ENCODE data around the gene LHX8.

Gene LHX8

DNA sequence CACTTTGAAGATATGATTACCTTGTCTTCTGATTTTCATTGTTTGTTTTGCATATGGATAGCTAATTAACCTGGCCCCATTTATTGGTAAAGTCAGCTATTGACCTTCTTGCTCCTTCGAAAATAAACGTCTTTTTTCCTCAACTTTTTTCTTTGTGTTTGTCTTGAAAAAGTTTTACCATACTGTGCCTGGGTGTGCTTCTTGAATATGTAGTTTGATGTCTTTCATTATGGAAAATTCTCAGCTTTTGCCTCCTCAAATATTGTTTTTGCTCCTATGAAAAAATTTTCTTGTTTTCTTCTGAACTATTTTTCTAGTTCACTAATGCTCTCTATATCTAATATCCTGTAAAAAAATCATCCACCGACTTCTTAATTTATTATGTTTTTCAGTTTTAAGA lies 25.0 kb downstream of the LHX8 start:
- Histone ChIP-seq H3F3A (ENCODE audit: insufficient read depth) (no peaks in the 10 kb centered on the region), H2AFZ (ENCODE audit: low read depth, low read length, severe bottlenecking) (no peak overlapping the region), H3K36me3 (ENCODE audit: low read length) (no peaks in the 10 kb centered on the region), H3K79me2 (ENCODE audit: insufficient read depth, low read length) (no peaks in the 10 kb centered on the region), H3K4me3 (ENCODE audit: insufficient read depth, low read length, poor library complexity, severe bottlenecking) (no peak overlapping the region), H3K27me3 (ENCODE audit: low read length) (no peaks in the 10 kb centered on the region), H4K20me1 (ENCODE audit: low read depth, low read length) (no peaks in the 10 kb centered on the region), H3K9me2 (replicated peaks; ENCODE audit: insufficient read depth, low read length) (no peaks in the 10 kb centered on the region), H3K9ac (ENCODE audit: low read length) (no peak overlapping the region), H3K4me2 (ENCODE audit: low read depth, low read length, poor library complexity, severe bottlenecking) (no peak overlapping the region), H3K9me3 (ENCODE audit: insufficient read depth, low read length) (no peaks in the 10 kb centered on the region), H3K27ac (ENCODE audit: low read depth, low read length) (no peak overlapping the region)
- TF ChIP-seq, protein P1, sequence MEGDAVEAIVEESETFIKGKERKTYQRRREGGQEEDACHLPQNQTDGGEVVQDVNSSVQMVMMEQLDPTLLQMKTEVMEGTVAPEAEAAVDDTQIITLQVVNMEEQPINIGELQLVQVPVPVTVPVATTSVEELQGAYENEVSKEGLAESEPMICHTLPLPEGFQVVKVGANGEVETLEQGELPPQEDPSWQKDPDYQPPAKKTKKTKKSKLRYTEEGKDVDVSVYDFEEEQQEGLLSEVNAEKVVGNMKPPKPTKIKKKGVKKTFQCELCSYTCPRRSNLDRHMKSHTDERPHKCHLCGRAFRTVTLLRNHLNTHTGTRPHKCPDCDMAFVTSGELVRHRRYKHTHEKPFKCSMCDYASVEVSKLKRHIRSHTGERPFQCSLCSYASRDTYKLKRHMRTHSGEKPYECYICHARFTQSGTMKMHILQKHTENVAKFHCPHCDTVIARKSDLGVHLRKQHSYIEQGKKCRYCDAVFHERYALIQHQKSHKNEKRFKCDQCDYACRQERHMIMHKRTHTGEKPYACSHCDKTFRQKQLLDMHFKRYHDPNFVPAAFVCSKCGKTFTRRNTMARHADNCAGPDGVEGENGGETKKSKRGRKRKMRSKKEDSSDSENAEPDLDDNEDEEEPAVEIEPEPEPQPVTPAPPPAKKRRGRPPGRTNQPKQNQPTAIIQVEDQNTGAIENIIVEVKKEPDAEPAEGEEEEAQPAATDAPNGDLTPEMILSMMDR (IDR thresholded peaks at IDR 0.05; ENCODE audit: insufficient read depth, low read length, poor library complexity, severe bottlenecking) = no peak

DNA sequence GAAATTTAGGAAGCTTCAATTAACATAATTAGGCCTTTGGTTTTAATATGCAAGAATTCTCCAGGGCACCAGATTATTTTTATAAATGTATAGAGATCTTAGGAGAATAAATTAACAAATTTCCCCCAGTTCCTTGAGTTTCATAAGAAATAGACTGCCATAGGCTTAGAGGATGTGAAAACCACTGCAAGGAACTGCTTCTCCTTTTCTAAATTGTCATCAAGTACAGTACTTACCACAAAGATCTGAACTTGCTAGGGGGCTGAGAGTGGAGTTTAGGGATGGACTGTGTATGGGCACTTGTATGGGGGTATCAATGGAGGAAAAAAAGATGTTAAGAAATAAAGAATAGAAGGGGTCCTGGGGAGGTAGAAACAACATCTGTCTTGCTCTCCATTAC lies 31.1 kb downstream of the LHX8 start:
- Histone ChIP-seq H3K27ac (ENCODE audit: low read depth, low read length) (no peak overlapping the region), H3K4me3 (ENCODE audit: insufficient read depth, low read length, poor library complexity, severe bottlenecking) (no peak overlapping the region), H3K36me3 (ENCODE audit: low read length) (no peaks in the 10 kb centered on the region), H3K9ac (ENCODE audit: low read length) (no peak overlapping the region), H4K20me1 (ENCODE audit: low read depth, low read length) (no peaks in the 10 kb centered on the region), H2AFZ (ENCODE audit: low read depth, low read length, severe bottlenecking) (no peak overlapping the region), H3K4me2 (ENCODE audit: low read depth, low read length, poor library complexity, severe bottlenecking) (no peak overlapping the region), H3K9me2 (replicated peaks; ENCODE audit: insufficient read depth, low read length) (no peaks in the 10 kb centered on the region), H3K79me2 (ENCODE audit: insufficient read depth, low read length) (no peaks in the 10 kb centered on the region), H3F3A (ENCODE audit: insufficient read depth) (no peaks in the 10 kb centered on the region), H3K27me3 (ENCODE audit: low read length) (no peaks in the 10 kb centered on the region), H3K9me3 (ENCODE audit: insufficient read depth, low read length) (no peaks in the 10 kb centered on the region)
- TF ChIP-seq, protein P1 (IDR thresholded peaks at IDR 0.05; ENCODE audit: insufficient read depth, low read length, poor library complexity, severe bottlenecking) = no peak
- TF ChIP-seq EZH2phosphoT487 (conservative IDR thresholded peaks at IDR 0.05; ENCODE audit: low read length) = no peak

DNA sequence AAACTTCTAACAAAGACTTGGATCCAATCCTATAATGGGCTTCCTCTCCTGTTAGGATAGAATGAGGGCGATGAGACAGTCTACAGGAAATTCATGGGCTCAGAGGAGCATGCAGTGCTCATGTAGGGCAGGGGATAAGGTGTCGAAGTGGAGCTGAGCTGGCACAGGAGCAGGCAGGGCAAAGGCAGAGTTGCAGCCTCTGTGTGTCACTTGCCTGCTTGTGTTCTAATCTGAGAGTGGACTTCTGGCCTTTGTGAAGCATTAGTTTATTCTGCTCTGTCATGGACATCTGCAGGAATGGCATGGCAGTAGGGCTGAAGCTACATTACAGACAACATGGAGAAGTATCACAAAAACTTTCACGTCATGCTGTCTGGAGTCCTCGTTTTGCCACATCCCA lies 32.6 kb downstream of the LHX8 start:
- Histone ChIP-seq H3F3A (ENCODE audit: insufficient read depth) (no peaks in the 10 kb centered on the region), H3K27me3 (ENCODE audit: low read length) (no peaks in the 10 kb centered on the region), H3K4me3 (ENCODE audit: insufficient read depth, low read length, poor library complexity, severe bottlenecking) (no peak overlapping the region), H3K9me2 (replicated peaks; ENCODE audit: insufficient read depth, low read length) (no peaks in the 10 kb centered on the region), H3K79me2 (ENCODE audit: insufficient read depth, low read length) (no peaks in the 10 kb centered on the region), H4K20me1 (ENCODE audit: low read depth, low read length) (no peaks in the 10 kb centered on the region), H3K9ac (ENCODE audit: low read length) (no peak overlapping the region), H2AFZ (ENCODE audit: low read depth, low read length, severe bottlenecking) (no peak overlapping the region), H3K27ac (ENCODE audit: low read depth, low read length) (no peak overlapping the region), H3K36me3 (ENCODE audit: low read length) (no peaks in the 10 kb centered on the region), H3K9me3 (ENCODE audit: insufficient read depth, low read length) (no peaks in the 10 kb centered on the region), H3K4me2 (ENCODE audit: low read depth, low read length, poor library complexity, severe bottlenecking) (no peak overlapping the region)
- TF ChIP-seq EZH2phosphoT487 (conservative IDR thresholded peaks at IDR 0.05; ENCODE audit: low read length) = no peak
- TF ChIP-seq, protein P1 (IDR thresholded peaks at IDR 0.05; ENCODE audit: insufficient read depth, low read length, poor library complexity, severe bottlenecking) = no peak

DNA sequence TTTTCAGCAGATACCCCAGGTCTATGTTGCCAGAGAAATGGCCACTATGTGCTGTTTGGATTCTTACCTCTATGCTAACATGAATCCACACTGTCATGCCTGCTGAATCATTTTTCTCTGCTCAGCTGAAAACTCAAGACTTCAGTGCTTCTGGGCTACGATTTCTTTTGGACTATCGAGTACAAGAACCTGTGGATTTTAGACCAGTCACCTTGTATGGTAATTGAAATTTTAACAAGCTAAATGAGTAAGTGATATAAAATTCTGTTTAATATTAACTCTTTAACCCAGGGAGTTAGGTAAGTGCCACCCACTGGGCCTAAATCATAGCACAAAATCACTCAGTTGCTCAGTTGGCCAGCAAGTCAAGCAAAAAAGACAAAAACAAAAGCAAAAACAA lies 35.8 kb downstream of the LHX8 start:
- Histone ChIP-seq H3K79me2 (ENCODE audit: insufficient read depth, low read length) (no peaks in the 10 kb centered on the region), H3K9ac (ENCODE audit: low read length) (no peak overlapping the region), H3K9me2 (replicated peaks; ENCODE audit: insufficient read depth, low read length) (no peaks in the 10 kb centered on the region), H3K27me3 (ENCODE audit: low read length) (no peaks in the 10 kb centered on the region), H2AFZ (ENCODE audit: low read depth, low read length, severe bottlenecking) (no peak overlapping the region), H3K4me2 (ENCODE audit: low read depth, low read length, poor library complexity, severe bottlenecking) (no peak overlapping the region), H3K4me3 (ENCODE audit: insufficient read depth, low read length, poor library complexity, severe bottlenecking) (no peak overlapping the region), H3F3A (ENCODE audit: insufficient read depth) (no peaks in the 10 kb centered on the region), H4K20me1 (ENCODE audit: low read depth, low read length) (no peaks in the 10 kb centered on the region), H3K27ac (ENCODE audit: low read depth, low read length) (no peak overlapping the region), H3K9me3 (ENCODE audit: insufficient read depth, low read length) (no peaks in the 10 kb centered on the region), H3K36me3 (ENCODE audit: low read length) (no peaks in the 10 kb centered on the region)
- TF ChIP-seq, protein P1 (IDR thresholded peaks at IDR 0.05; ENCODE audit: insufficient read depth, low read length, poor library complexity, severe bottlenecking) = no peak
- TF ChIP-seq EZH2phosphoT487 (conservative IDR thresholded peaks at IDR 0.05; ENCODE audit: low read length) = no peak

Measured in SU-DHL-6 (cell line).